ENCODE measurements around the gene RAPH1. TPM values are rescaled to one million over a fixed set of nuclear protein-coding genes. Genes with fewer than 3 reads are reported as not detected.

Gene RAPH1
- total RNA-seq, 1 donor from 2014 or later = 71.6 TPM

- TF ChIP-seq, protein P1, sequence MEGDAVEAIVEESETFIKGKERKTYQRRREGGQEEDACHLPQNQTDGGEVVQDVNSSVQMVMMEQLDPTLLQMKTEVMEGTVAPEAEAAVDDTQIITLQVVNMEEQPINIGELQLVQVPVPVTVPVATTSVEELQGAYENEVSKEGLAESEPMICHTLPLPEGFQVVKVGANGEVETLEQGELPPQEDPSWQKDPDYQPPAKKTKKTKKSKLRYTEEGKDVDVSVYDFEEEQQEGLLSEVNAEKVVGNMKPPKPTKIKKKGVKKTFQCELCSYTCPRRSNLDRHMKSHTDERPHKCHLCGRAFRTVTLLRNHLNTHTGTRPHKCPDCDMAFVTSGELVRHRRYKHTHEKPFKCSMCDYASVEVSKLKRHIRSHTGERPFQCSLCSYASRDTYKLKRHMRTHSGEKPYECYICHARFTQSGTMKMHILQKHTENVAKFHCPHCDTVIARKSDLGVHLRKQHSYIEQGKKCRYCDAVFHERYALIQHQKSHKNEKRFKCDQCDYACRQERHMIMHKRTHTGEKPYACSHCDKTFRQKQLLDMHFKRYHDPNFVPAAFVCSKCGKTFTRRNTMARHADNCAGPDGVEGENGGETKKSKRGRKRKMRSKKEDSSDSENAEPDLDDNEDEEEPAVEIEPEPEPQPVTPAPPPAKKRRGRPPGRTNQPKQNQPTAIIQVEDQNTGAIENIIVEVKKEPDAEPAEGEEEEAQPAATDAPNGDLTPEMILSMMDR (IDR thresholded peaks at IDR 0.05) = no peak
- Mint-ChIP-seq H3K27ac (ENCODE audit: unreplicated experiment) (no peak overlapping the region), H3K9me3 (ENCODE audit: low read depth) (no peaks in the 10 kb centered on the region)
These were observed 188.5 kb downstream of the RAPH1 start for GRCh38 chr2:203346612-203347011.

GRCh38 chr2:203344667-203345066, 190.4 kb downstream of the RAPH1 start:
- peaks cover 20% of the 10 kb centered on the region for H3K4me1 Mint-ChIP-seq (ENCODE audit: low read depth)
- H3K36me3 Mint-ChIP-seq (ENCODE audit: low read depth) = no peaks in the 10 kb centered on the region
- no peaks in the 10 kb centered on the region for H3K27me3 Mint-ChIP-seq (ENCODE audit: low read depth)
- TF ChIP-seq, protein P1 (IDR thresholded peaks at IDR 0.05) = no peak
- H3K9me3 Mint-ChIP-seq (ENCODE audit: low read depth) = no peaks in the 10 kb centered on the region
- no peak for DNase-seq (ENCODE audit: low spot score)
- no peak overlapping the region for H3K27ac Mint-ChIP-seq (ENCODE audit: unreplicated experiment)
- no peak overlapping the region for H3K4me3 Mint-ChIP-seq (ENCODE audit: unreplicated experiment)

More at GRCh38 chr2:203346612-203347011, 188.5 kb downstream of the RAPH1 start:
- no peaks in the 10 kb centered on the region for H3K36me3 Mint-ChIP-seq (ENCODE audit: low read depth)
- DNase-seq (ENCODE audit: low spot score) = no peak
- H3K27me3 Mint-ChIP-seq (ENCODE audit: low read depth) = no peaks in the 10 kb centered on the region
- H3K4me3 Mint-ChIP-seq (ENCODE audit: unreplicated experiment) = no peak overlapping the region
- H3K4me1 Mint-ChIP-seq (ENCODE audit: low read depth) = peaks cover 7% of the 10 kb centered on the region

Other genes with a start within 250 kb of the RAPH1 start
- gene ABI2, start 206.9 kb downstream of the RAPH1 start, total RNA-seq = 48.1 to 49.0 TPM (median 48.8 TPM) in 3 replicates
- 0.05 TPM in 1 of 3 replicates, not detected in the others for gene CD28, start 171.3 kb upstream of the RAPH1 start, total RNA-seq